WERI-Rb-1 (cell line): ENCODE measurements around the gene FSTL5.

Experiments used
- DNase-seq: peaks from one replicate; pipeline ENCODE4 v3.0.0-alpha.2; 2020
- H3K27ac ChIP-seq: fragments of 250-450 bp; sonication (Bioruptor Pico); 2 replicates; pipeline ENCODE4 v1.5.1; 2020; ENCODE audit warnings: mild to moderate bottlenecking, moderate library complexity
- H3K27me3 ChIP-seq: fragments of 250-450 bp; sonication (Bioruptor Pico); 2 replicates; pipeline ENCODE4 v1.5.1; 2021; ENCODE audit warnings: mild to moderate bottlenecking, low read depth, moderate library complexity; ENCODE audit not compliant: insufficient read depth, severe bottlenecking
- H3K36me3 ChIP-seq: fragments of 250-450 bp; sonication (Bioruptor Pico); 2 replicates; pipeline ENCODE4 v1.5.1; 2020; ENCODE audit warnings: mild to moderate bottlenecking, moderate library complexity
- H3K4me3 ChIP-seq: 2 replicates; pipeline ENCODE4 v1.5.1; 2011; ENCODE audit warnings: low read depth, mild to moderate bottlenecking, control low read depth, low read length
- H3K9me3 ChIP-seq: fragments of 250-450 bp; sonication (Bioruptor Pico); 2 replicates; pipeline ENCODE4 v1.5.1; 2021; ENCODE audit warnings: mild to moderate bottlenecking, moderate library complexity; ENCODE audit not compliant: severe bottlenecking
- TF ChIP-seq, protein P1 (sequence below): IDR thresholded peaks from 2 replicates; pipeline ENCODE4 v1.5.1; 2011; ENCODE audit warnings: low read depth, mild to moderate bottlenecking, control low read depth, inconsistent platforms, low read length

FSTL5 gene

GRCh38 chr4:161926033-161926828 lies 237.6 kb downstream of the FSTL5 start:
- Histone ChIP-seq H3K27me3 (no peaks in the 10 kb centered on the region), H3K36me3 (no peaks in the 10 kb centered on the region), H3K9me3 (no peaks in the 10 kb centered on the region), H3K27ac (no peak overlapping the region), H3K4me3 (no peak overlapping the region)
- TF ChIP-seq, protein P1, sequence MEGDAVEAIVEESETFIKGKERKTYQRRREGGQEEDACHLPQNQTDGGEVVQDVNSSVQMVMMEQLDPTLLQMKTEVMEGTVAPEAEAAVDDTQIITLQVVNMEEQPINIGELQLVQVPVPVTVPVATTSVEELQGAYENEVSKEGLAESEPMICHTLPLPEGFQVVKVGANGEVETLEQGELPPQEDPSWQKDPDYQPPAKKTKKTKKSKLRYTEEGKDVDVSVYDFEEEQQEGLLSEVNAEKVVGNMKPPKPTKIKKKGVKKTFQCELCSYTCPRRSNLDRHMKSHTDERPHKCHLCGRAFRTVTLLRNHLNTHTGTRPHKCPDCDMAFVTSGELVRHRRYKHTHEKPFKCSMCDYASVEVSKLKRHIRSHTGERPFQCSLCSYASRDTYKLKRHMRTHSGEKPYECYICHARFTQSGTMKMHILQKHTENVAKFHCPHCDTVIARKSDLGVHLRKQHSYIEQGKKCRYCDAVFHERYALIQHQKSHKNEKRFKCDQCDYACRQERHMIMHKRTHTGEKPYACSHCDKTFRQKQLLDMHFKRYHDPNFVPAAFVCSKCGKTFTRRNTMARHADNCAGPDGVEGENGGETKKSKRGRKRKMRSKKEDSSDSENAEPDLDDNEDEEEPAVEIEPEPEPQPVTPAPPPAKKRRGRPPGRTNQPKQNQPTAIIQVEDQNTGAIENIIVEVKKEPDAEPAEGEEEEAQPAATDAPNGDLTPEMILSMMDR, result no peak
- DNase-seq, result no peak

DNA sequence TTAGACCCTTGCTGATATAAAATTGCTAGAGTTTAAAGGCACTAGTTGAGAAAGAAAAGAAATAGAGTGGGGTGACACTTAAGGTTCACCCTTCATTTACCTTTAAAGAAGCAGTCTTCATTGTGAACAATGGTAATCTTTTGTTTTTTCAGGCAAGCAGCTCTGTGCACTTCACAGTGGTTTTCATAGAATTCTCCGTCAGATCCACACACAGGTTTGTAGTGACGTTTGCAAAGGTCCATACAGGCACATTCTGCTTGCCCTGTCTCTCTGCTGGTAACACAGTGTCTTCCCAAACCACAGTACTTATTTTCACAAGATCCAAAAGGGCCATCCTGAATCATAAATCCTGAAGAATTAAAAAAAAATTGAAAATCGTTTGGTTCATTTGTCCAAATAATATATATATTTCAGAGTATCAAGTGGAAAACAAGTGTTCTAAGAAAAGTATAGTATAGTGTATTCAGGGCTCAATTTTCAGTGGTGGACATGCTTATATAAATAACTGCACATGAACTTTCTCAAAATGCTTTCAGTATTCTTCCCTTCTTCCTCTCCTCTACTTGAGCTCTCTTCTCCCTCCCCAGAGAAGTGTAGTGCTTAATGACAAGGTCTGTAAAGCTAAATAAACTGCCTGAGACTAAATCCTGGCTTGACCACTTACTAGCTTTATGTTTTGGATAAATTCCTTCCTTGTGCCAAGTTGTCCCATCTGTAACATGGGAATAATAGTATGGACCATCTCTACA lies 243.3 kb downstream of the FSTL5 start:
- no peak for DNase-seq
- H3K27ac ChIP-seq, result no peak overlapping the region
- H3K4me3 ChIP-seq, result no peak overlapping the region
- no peaks in the 10 kb centered on the region for H3K36me3 ChIP-seq
- no peaks in the 10 kb centered on the region for H3K27me3 ChIP-seq
- TF ChIP-seq, protein P1, result no peak
- no peaks in the 10 kb centered on the region for H3K9me3 ChIP-seq

DNA sequence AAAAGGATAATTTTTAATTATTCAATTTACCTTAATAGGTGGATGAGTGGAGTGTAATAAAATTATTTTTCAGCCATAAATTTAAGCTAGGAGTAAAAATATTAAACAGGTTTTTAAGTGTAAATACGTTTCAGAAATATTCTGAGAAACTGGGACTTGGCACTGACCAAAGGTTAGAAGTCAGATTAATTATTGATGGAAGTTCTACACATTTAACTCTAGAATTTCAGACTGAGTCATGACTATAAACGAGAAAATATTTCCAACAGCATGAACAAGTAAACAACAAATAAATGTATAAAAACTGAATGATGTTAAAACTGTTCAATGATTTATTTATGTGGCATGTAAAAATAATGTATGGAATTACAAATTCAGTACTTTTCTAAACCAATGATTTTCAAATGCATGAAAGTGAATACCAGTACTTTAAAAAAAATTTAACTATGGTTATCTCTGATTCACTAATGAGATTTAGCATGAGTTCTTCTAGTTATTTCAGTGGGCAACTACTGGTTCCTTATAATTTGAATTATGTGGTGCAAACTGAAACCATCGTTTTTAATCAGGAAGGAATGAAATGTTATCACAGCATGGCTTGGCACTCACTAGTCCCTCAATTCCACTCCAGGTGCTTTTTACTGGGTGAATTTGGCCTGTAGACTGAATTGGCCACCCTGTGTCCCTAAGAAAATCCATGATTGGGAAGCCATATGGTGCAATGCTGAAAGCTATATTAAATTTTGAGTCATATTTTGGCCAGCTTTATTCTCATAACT lies 244.2 kb downstream of the FSTL5 start:
- TF ChIP-seq, protein P1, result no peak
- no peak overlapping the region for H3K4me3 ChIP-seq
- no peaks in the 10 kb centered on the region for H3K36me3 ChIP-seq
- H3K27me3 ChIP-seq, result no peaks in the 10 kb centered on the region
- no peak overlapping the region for H3K27ac ChIP-seq
- no peaks in the 10 kb centered on the region for H3K9me3 ChIP-seq
- no peak for DNase-seq

GRCh38 chr4:161916035-161916434 lies 247.8 kb downstream of the FSTL5 start:
- no peak overlapping the region for H3K4me3 ChIP-seq
- no peak for DNase-seq
- H3K36me3 ChIP-seq, result no peaks in the 10 kb centered on the region

GRCh38 chr4:161907590-161907955 lies 256.2 kb downstream of the FSTL5 start:
- Histone ChIP-seq H3K9me3 (no peaks in the 10 kb centered on the region), H3K27ac (no peak overlapping the region), H3K4me3 (no peak overlapping the region), H3K36me3 (no peaks in the 10 kb centered on the region), H3K27me3 (no peaks in the 10 kb centered on the region)
- TF ChIP-seq, protein P1, result no peak
- DNase-seq, result no peak

More at GRCh38 chr4:161916035-161916434, 247.8 kb downstream of the FSTL5 start:
- Histone ChIP-seq H3K27ac (no peak overlapping the region), H3K27me3 (no peaks in the 10 kb centered on the region), H3K9me3 (no peaks in the 10 kb centered on the region)
- TF ChIP-seq, protein P1, result no peak
